ENCODE data around the gene ANKRD10. TPM values are rescaled to one million over a fixed set of nuclear protein-coding genes. Genes with fewer than 3 reads are reported as not detected.

ANKRD10 gene
- total RNA-seq, 1 donor from 2014 or later: 47.0 TPM

- DNase-seq (ENCODE audit: low read depth in 2 of 2): no peak
Observed at GRCh38 chr13:110944968-110945927, 30.4 kb upstream of the ANKRD10 start.

GRCh38 chr13:110944121-110944967 is 29.5 kb upstream of the ANKRD10 start:
- DNase-seq (ENCODE audit: low read depth in 2 of 2): peak; percentile 74 to 77

- no peak for DNase-seq (ENCODE audit: low read depth in 2 of 2)
Observed at GRCh38 chr13:110942248-110942981, 27.5 kb upstream of the ANKRD10 start.

GRCh38 chr13:110938662-110939421 is 24.0 kb upstream of the ANKRD10 start:
- no peak for DNase-seq (ENCODE audit: low read depth in 2 of 2)

- no peak for DNase-seq (ENCODE audit: low read depth in 2 of 2)
Observed at GRCh38 chr13:110937511-110938285, 22.8 kb upstream of the ANKRD10 start.

GRCh38 chr13:110936519-110936918 is 21.6 kb upstream of the ANKRD10 start:
- DNase-seq (ENCODE audit: low read depth in 2 of 2): no peak

- no peak for DNase-seq (ENCODE audit: low read depth in 2 of 2)
Observed at GRCh38 chr13:110932588-110932987, 17.7 kb upstream of the ANKRD10 start.

GRCh38 chr13:110929104-110929777 is 14.4 kb upstream of the ANKRD10 start:
- no peak for DNase-seq (ENCODE audit: low read depth in 2 of 2)

- DNase-seq (ENCODE audit: low read depth in 2 of 2): peak; percentile 22 to 48
Observed at GRCh38 chr13:110925023-110925612, 10.2 kb upstream of the ANKRD10 start.

- DNase-seq (ENCODE audit: low read depth in 2 of 2): no peak
Observed at GRCh38 chr13:110924639-110924934, 9.7 kb upstream of the ANKRD10 start.

GRCh38 chr13:110923777-110924638 is 9.1 kb upstream of the ANKRD10 start:
- DNase-seq (ENCODE audit: low read depth in 2 of 2): no peak

- no peak for DNase-seq (ENCODE audit: low read depth in 2 of 2)
Observed at GRCh38 chr13:110923086-110923485, 8.2 kb upstream of the ANKRD10 start.

GRCh38 chr13:110922506-110922905 is 7.6 kb upstream of the ANKRD10 start:
- DNase-seq (ENCODE audit: low read depth in 2 of 2): no peak

GRCh38 chr13:110921695-110922094 is 6.8 kb upstream of the ANKRD10 start:
- DNase-seq (ENCODE audit: low read depth in 2 of 2): no peak

GRCh38 chr13:110921209-110921608 is 6.3 kb upstream of the ANKRD10 start:
- peak in 1 of 2 donors; percentile 12 for DNase-seq (ENCODE audit: low read depth in 2 of 2)

GRCh38 chr13:110920038-110920437 is 5.2 kb upstream of the ANKRD10 start:
- DNase-seq (ENCODE audit: low read depth in 2 of 2): no peak

GRCh38 chr13:110916301-110917142 is 1.7 kb upstream of the ANKRD10 start:
- peak; percentile 18 to 21 for DNase-seq (ENCODE audit: low read depth in 2 of 2)
